Breast epithelium (tissue), 3 donors: Measurements from ENCODE around the gene NR5A1.

Source experiments
- POLR2A ChIP-seq: fragments of 450-650 bp; IDR thresholded peaks from one replicate; pipeline ENCODE4 v1.6.1; 2016; ENCODE audit warnings: antibody characterized with exemption, mild to moderate bottlenecking, moderate library complexity
- POLR2AphosphoS5 ChIP-seq, 3 donors: sonication (generic); formaldehyde crosslinking; IDR thresholded peaks; one replicate each; pipeline ENCODE4 v1.6.1; 2017; ENCODE audit warnings: antibody characterized with exemption in 3 of 3
- TF ChIP-seq, protein P1 (sequence below), 3 donors: fragments of 450-650 bp; IDR thresholded peaks; one replicate each; pipeline ENCODE4 v1.5.1; 2016 to 2017; ENCODE audit warnings: antibody characterized with exemption in 3 of 3, mild to moderate bottlenecking in 3 of 3, moderate library complexity in 3 of 3

DNA sequence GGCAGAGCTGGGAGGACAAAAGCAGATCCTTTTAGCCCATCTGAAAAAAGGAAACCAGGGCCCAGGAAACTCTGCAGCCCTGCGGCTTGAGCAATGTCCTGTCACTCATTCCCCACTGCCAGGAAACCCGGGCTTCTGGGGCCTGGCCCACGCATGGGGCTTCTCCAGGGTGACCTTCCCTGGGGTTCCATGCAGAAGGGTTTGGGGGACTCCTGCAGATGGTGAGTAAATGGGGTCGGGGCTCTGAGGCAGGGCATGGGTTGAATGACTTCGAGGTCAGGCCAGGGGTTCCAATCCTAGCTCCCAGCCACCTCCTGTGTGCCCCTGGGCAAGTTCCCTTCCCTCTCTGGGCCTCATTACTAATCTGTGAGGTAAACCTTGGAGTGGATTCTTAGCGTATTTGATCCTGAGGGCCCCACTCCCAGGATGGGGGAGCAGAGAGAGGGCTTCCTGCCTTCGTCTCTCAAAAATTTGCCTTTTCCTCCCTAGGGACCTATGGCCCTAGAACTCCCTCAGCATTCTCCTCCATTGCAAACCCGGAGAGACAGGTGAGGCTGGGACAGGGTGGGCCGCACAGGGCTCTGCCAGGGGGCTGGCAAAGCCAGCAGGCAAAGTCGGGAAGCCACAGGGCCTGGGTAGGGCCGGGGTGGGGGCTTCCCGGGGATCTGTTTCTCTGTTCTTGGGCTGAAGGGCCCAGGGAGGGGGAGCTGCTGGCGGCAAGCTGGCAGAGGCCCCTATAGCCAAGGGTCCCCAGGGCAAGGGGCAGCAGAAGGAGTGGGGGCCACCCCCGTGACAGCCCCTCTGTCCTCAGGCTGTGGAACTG lies 31.1 kb downstream of the NR5A1 start:
- TF ChIP-seq, protein P1, sequence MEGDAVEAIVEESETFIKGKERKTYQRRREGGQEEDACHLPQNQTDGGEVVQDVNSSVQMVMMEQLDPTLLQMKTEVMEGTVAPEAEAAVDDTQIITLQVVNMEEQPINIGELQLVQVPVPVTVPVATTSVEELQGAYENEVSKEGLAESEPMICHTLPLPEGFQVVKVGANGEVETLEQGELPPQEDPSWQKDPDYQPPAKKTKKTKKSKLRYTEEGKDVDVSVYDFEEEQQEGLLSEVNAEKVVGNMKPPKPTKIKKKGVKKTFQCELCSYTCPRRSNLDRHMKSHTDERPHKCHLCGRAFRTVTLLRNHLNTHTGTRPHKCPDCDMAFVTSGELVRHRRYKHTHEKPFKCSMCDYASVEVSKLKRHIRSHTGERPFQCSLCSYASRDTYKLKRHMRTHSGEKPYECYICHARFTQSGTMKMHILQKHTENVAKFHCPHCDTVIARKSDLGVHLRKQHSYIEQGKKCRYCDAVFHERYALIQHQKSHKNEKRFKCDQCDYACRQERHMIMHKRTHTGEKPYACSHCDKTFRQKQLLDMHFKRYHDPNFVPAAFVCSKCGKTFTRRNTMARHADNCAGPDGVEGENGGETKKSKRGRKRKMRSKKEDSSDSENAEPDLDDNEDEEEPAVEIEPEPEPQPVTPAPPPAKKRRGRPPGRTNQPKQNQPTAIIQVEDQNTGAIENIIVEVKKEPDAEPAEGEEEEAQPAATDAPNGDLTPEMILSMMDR (IDR thresholded peaks at IDR 0.05) = no peak
- TF ChIP-seq POLR2A = no peak
- TF ChIP-seq POLR2AphosphoS5 (IDR thresholded peaks at IDR 0.05) = no peak
